ENCODE data around the gene COL23A1. TPM values are rescaled to one million over a fixed set of nuclear protein-coding genes. Genes with fewer than 3 reads are reported as not detected.

Gene COL23A1
- total RNA-seq, 2 experiments from 2014 or later = 0.11 TPM; not detected in 1

- H3K27ac Mint-ChIP-seq = no peak overlapping the region
- DNase-seq (no peak), ATAC-seq (no peak)
- TF ChIP-seq, protein P1, sequence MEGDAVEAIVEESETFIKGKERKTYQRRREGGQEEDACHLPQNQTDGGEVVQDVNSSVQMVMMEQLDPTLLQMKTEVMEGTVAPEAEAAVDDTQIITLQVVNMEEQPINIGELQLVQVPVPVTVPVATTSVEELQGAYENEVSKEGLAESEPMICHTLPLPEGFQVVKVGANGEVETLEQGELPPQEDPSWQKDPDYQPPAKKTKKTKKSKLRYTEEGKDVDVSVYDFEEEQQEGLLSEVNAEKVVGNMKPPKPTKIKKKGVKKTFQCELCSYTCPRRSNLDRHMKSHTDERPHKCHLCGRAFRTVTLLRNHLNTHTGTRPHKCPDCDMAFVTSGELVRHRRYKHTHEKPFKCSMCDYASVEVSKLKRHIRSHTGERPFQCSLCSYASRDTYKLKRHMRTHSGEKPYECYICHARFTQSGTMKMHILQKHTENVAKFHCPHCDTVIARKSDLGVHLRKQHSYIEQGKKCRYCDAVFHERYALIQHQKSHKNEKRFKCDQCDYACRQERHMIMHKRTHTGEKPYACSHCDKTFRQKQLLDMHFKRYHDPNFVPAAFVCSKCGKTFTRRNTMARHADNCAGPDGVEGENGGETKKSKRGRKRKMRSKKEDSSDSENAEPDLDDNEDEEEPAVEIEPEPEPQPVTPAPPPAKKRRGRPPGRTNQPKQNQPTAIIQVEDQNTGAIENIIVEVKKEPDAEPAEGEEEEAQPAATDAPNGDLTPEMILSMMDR (IDR thresholded peaks at IDR 0.05) = no peak
- ChIA-PET CTCF (interaction anchor here (1.0 to 1.2 kb wide), 2 partner anchors 18 to 82 kb away, joined by 3 read pairs; no protein-coding TSS in a partner anchor), POLR2A (interaction anchor here (2.1 kb wide), 1 partner anchor 9 kb away, joined by 9 read pairs; no protein-coding TSS in a partner anchor)
- peaks cover 26% of the 10 kb centered on the region for H3K4me1 Mint-ChIP-seq (ENCODE audit: low read depth)
- peaks cover 26% of the 10 kb centered on the region for H3K36me3 Mint-ChIP-seq (ENCODE audit: low read depth)
- peaks cover 2% of the 10 kb centered on the region for H3K27me3 Mint-ChIP-seq
- no peaks in the 10 kb centered on the region for H3K9me3 Mint-ChIP-seq
- H3K4me3 Mint-ChIP-seq = peak overlapping the region; percentile 54
- intact Hi-C loops (cut with micrococcal nuclease) = no loop called here
Observed at GRCh38 chr5:178202541-178202940, 387.7 kb downstream of the COL23A1 start.

DNA sequence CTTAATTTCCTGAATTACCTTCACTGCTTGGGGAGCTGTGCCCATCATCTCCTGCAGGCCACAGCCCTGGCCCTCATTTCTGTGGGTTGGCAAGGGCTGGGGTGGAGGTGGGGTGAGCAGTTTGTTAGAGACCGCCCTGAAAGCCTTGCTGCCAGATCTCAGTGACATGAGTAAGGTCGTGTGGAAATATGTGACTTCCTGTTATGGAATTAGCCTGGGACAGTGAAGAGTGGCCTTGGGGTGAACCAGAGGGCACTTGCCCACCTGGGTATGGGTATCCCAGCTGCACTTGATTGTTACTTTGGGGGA is 388.3 kb downstream of the COL23A1 start:
- ATAC-seq (no peak), DNase-seq (no peak)
- Mint-ChIP-seq H3K36me3 (ENCODE audit: low read depth) (peaks cover 20% of the 10 kb centered on the region), H3K4me3 (peak overlapping the region; percentile 22), H3K4me1 (ENCODE audit: low read depth) (peaks cover 21% of the 10 kb centered on the region), H3K9me3 (no peaks in the 10 kb centered on the region), H3K27me3 (peaks cover 2% of the 10 kb centered on the region), H3K27ac (no peak overlapping the region)
- intact Hi-C loops (cut with micrococcal nuclease) = no loop called here
- TF ChIP-seq, protein P1 (IDR thresholded peaks at IDR 0.05) = no peak
- ChIA-PET CTCF (no interaction called here), POLR2A (interaction anchor here (1.0 to 2.1 kb wide), 3 partner anchors 8 to 27 kb away, joined by 3 to 9 read pairs (median 4); no protein-coding TSS in a partner anchor)

- DNase-seq (no peak), ATAC-seq (no peak)
- no peak overlapping the region for H3K27ac Mint-ChIP-seq
- H3K36me3 Mint-ChIP-seq (ENCODE audit: low read depth) = peaks cover 15% of the 10 kb centered on the region
- H3K4me3 Mint-ChIP-seq = no peak overlapping the region
- H3K9me3 Mint-ChIP-seq = no peaks in the 10 kb centered on the region
- TF ChIP-seq, protein P1 (IDR thresholded peaks at IDR 0.05) = no peak
- peaks cover 16% of the 10 kb centered on the region for H3K4me1 Mint-ChIP-seq (ENCODE audit: low read depth)
- ChIA-PET CTCF (no interaction called here), POLR2A (interaction anchor here (1.0 to 2.1 kb wide), 3 partner anchors 8 to 27 kb away, joined by 3 to 9 read pairs (median 4); no protein-coding TSS in a partner anchor)
- H3K27me3 Mint-ChIP-seq = peaks cover 2% of the 10 kb centered on the region
- intact Hi-C loops (cut with micrococcal nuclease) = no loop called here
Observed at GRCh38 chr5:178201221-178201926, 388.8 kb downstream of the COL23A1 start.

DNA sequence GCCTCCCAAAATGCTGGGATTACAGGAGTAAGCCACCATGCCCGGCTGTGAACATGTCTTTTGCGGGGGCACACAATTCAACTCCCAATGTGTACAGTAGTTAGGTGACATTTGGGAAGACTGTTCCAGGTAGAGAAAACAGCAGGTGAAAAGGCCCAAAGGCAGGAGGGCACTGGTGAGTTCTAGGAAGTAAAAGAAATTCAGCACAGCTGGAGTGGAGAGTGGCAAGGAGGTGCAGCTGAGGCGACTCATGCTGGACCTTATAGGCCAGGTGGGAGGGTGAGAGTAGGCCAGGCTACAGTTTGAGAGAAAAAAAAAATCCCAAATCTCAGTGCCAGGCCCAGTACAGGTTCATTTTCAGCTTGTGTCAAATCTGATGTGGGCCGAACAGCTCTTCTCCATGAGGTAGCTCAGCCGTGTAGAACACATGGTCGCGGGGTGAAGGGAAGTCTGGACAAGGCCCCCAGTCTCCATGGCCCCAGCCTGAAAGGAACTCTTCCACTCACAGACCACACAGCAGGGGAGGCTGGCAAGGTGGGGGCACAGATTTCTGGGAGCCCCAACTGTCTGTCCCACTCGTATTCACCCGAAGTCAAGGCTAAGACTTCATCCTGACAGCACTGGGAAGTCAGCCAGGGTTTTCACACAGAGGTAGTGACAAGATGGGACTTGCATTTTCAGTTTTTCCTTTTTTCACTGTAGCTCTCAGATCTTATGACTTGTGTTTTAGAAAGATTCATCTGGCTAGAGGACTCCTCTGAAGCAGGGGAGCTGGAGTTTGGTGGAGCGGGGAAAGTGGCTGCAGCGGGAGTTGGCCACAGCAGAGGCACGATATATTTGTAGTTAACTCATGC is 390.4 kb downstream of the COL23A1 start:
- peaks cover 3% of the 10 kb centered on the region for H3K36me3 Mint-ChIP-seq (ENCODE audit: low read depth)
- H3K27ac Mint-ChIP-seq = no peak overlapping the region
- CTCF ChIA-PET = no interaction called here
- H3K4me3 Mint-ChIP-seq = no peak overlapping the region
- no peaks in the 10 kb centered on the region for H3K9me3 Mint-ChIP-seq
- H3K27me3 Mint-ChIP-seq = peaks cover 2% of the 10 kb centered on the region
- intact Hi-C loops (cut with micrococcal nuclease) = no loop called here
- no peak for ATAC-seq
- H3K4me1 Mint-ChIP-seq (ENCODE audit: low read depth) = peaks cover 9% of the 10 kb centered on the region
- DNase-seq = no peak
- TF ChIP-seq, protein P1 (IDR thresholded peaks at IDR 0.05) = no peak
- POLR2A ChIA-PET = interaction anchor here (0.7 kb wide), 1 partner anchor 14 kb away, joined by 3 read pairs; no protein-coding TSS in a partner anchor
